ENCODE measurements around the gene GPC3.
A peak's percentile ranks its signal among the peaks of the same experiment; 100 is the strongest.
"Not testable (repeated sequence)": the region's sequence is repeated elsewhere in the genome, so short reads cannot be mapped to it uniquely, and the experiment has no call there.

GPC3 gene

DNA sequence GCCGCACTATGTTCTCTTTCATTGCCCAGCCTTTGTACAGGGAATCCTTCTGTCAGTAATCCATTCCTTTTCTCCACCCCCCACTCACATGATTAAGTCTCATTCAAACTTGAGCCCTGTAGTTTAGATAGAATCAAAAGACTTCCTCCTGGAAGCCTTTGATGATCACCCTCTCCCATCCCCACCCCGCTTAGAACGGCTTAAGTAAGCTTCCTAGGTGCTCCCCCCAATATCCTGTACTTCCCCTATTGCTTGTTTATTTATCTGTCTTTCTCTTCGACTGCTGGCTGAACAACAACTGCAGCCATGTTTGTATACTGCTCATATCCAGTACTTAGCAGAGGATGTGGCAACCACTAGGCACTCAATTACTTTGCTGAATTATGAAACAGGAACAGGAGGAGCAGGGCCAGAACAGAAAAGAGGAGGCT lies 38.5 kb upstream of the GPC3 start:
- no peak for DNase-seq
- Histone ChIP-seq H3K27ac (no peak overlapping the region), H3K4me3 (ENCODE audit: low read depth, low read length) (no peak overlapping the region), H3K27me3 (replicated peaks) (no peaks in the 10 kb centered on the region), H3K36me3 (replicated peaks) (no peaks in the 10 kb centered on the region)
- TF ChIP-seq, protein P1, sequence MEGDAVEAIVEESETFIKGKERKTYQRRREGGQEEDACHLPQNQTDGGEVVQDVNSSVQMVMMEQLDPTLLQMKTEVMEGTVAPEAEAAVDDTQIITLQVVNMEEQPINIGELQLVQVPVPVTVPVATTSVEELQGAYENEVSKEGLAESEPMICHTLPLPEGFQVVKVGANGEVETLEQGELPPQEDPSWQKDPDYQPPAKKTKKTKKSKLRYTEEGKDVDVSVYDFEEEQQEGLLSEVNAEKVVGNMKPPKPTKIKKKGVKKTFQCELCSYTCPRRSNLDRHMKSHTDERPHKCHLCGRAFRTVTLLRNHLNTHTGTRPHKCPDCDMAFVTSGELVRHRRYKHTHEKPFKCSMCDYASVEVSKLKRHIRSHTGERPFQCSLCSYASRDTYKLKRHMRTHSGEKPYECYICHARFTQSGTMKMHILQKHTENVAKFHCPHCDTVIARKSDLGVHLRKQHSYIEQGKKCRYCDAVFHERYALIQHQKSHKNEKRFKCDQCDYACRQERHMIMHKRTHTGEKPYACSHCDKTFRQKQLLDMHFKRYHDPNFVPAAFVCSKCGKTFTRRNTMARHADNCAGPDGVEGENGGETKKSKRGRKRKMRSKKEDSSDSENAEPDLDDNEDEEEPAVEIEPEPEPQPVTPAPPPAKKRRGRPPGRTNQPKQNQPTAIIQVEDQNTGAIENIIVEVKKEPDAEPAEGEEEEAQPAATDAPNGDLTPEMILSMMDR (IDR thresholded peaks at IDR 0.05; ENCODE audit: low read depth, low read length, missing control alignments) = no peak
- in situ Hi-C loops (cut with HindIII; ENCODE audit: low pct_ligation_motif_present, low sequenced_read_pairs) = no loop called here

DNA sequence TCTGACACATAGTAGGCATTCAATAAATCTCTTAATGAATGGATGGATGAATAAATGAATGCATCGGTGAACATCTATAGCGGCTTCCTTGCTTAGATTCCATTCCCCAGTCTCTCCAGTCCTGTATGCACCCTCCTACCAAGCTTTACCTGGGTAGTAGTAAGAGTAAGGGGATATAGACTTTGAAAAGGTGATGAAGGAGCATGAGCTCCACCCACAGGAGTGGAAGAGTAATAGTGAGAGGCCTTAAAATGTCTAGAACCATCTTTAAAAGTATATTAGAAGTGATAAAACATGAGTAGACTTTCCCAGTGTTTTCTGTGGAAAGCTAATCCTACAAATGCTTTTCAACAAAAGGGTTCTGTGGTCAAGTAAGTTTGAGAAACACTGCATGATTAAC lies 35.5 kb upstream of the GPC3 start:
- no peak for DNase-seq
- Histone ChIP-seq H3K27ac (no peak overlapping the region), H3K36me3 (replicated peaks) (no peaks in the 10 kb centered on the region), H3K4me3 (ENCODE audit: low read depth, low read length) (no peak overlapping the region), H3K27me3 (replicated peaks) (no peaks in the 10 kb centered on the region)
- TF ChIP-seq, protein P1 (IDR thresholded peaks at IDR 0.05; ENCODE audit: low read depth, low read length, missing control alignments) = no peak
- in situ Hi-C loops (cut with HindIII; ENCODE audit: low pct_ligation_motif_present, low sequenced_read_pairs) = no loop called here

DNA sequence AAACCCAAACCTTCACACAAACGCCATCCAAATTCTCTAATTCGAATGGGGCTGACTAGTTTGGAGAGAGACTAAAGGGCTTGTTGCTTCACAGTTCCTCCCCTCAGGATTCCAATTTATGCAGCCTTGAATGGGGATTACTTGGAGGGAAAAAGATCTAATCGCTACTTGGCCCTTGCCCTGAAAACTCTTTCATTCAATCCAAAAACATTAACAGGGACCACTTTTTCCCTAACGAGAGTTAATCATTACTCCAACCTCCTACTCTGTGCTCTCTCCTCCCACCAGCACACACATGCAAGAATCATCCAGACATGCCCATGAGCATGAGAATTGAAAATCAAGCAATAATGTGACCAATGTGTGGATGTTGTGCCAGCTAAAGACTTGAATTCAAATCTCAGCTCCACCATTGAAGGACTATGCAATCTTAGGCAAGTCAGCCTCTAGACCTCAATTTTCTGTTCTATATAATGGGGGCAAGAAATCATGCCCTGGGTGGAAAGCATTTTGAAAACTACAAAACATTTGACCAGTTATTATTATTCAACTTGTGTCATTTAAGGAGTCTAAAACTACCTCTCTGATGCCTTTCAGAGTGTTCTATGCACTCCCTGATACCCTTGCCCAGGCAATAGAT lies 34.3 kb upstream of the GPC3 start:
- TF ChIP-seq, protein P1 (IDR thresholded peaks at IDR 0.05; ENCODE audit: low read depth, low read length, missing control alignments) = no peak
- no peaks in the 10 kb centered on the region for H3K27me3 ChIP-seq (replicated peaks)
- DNase-seq = no peak
- H3K27ac ChIP-seq = no peak overlapping the region
- in situ Hi-C loops (cut with HindIII; ENCODE audit: low pct_ligation_motif_present, low sequenced_read_pairs) = no loop called here
- no peaks in the 10 kb centered on the region for H3K36me3 ChIP-seq (replicated peaks)
- H3K4me3 ChIP-seq (ENCODE audit: low read depth, low read length) = no peak overlapping the region

DNA sequence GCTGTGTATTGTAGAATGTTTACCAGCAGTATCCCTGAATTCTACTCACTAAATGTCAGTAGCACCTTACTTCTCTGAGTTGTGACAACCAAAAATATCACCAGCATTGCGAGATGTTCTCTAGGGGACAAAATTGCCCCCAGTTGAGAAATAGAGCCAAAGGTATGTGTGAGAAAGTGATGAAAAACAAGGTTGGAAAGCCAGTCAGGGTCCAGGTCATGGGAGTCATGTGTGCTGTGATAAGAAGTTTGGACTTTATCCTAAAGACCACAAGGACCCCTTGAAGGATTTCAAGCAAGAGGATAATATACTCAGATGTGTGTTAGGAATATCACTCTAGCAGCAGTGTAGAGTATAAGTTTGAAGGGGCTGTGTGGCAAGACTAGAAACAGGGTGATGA lies 30.9 kb upstream of the GPC3 start:
- H3K4me3 ChIP-seq (ENCODE audit: low read depth, low read length); in situ Hi-C loops (cut with HindIII; ENCODE audit: low pct_ligation_motif_present, low sequenced_read_pairs); H3K27me3 ChIP-seq (replicated peaks); DNase-seq; H3K36me3 ChIP-seq (replicated peaks); H3K27ac ChIP-seq: not testable (repeated sequence)

DNA sequence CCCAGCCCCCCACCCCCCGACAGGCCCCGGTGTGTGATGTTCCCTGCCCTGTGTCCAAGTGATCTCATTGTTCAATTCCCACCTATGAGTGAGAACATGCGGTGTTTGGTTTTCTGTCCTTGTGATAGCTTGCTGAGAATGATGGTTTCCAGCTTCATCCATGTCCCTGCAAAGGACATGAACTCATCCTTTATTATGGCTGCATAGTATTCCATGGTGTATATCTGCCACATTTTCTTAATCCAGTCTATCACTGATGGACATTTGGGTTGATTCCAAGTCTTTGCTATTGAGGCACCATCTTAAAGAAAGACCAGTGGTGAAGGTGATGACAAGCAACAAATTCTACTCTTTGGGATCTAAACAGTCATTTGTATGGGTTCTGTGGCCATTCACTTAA lies 30.1 kb upstream of the GPC3 start:
- DNase-seq; in situ Hi-C loops (cut with HindIII; ENCODE audit: low pct_ligation_motif_present, low sequenced_read_pairs); H3K36me3 ChIP-seq (replicated peaks); H3K27me3 ChIP-seq (replicated peaks); H3K27ac ChIP-seq; H3K4me3 ChIP-seq (ENCODE audit: low read depth, low read length): not testable (repeated sequence)

DNA sequence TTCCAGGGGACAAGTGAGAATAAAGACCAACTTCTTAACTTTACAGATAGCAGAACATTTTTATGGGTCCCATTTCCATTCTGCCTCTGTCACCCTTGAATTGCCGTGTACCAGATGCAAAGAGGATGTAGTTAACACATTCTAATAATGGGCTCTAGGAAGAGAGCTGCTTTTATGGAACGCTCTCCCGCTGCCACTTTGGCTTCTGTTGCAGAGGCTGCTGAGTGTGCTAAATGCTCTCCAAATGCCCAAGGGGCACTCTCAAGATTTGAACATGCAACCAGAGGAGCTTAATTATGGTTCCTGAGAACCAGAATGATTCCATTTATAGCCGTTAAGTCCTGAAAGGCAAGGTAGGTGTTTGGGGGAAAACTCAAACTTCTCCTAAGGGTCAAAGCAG lies 28.1 kb upstream of the GPC3 start:
- H3K36me3 ChIP-seq (replicated peaks) = no peaks in the 10 kb centered on the region
- DNase-seq = no peak
- TF ChIP-seq, protein P1 (IDR thresholded peaks at IDR 0.05; ENCODE audit: low read depth, low read length, missing control alignments) = no peak
- no peaks in the 10 kb centered on the region for H3K27me3 ChIP-seq (replicated peaks)
- no peak overlapping the region for H3K27ac ChIP-seq
- in situ Hi-C loops (cut with HindIII; ENCODE audit: low pct_ligation_motif_present, low sequenced_read_pairs) = no loop called here
- no peak overlapping the region for H3K4me3 ChIP-seq (ENCODE audit: low read depth, low read length)

DNA sequence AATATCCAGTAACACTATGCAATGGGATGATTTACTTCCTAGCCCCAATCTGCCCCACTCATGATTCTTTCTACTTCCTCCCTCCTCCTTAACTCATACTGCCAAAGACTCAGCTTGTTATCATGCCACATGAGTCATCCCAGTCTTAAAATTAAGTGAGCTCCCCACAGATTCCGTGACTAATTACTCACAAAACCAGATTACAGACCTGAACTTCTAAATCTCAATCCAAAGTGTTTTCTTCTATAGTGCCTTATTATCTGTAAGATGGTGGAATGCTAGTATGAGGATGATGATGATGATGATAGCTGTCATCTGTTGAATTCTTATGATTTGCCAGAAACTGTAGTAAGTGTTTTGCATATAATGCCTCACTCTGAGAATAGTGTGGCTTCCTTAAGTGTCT lies 27.7 kb upstream of the GPC3 start:
- in situ Hi-C loops (cut with HindIII; ENCODE audit: low pct_ligation_motif_present, low sequenced_read_pairs) = no loop called here

More for the DNA sequence above, 27.7 kb upstream of the GPC3 start:
- TF ChIP-seq, protein P1 (IDR thresholded peaks at IDR 0.05; ENCODE audit: low read depth, low read length, missing control alignments) = no peak
- Histone ChIP-seq H3K4me3 (ENCODE audit: low read depth, low read length) (no peak overlapping the region), H3K27me3 (replicated peaks) (no peaks in the 10 kb centered on the region), H3K36me3 (replicated peaks) (no peaks in the 10 kb centered on the region), H3K27ac (no peak overlapping the region)
- peak; percentile 1 for DNase-seq

Data from brain microvascular endothelial cell (primary cell).